ENCODE data around the gene COL6A1. TPM values are rescaled to one million over a fixed set of nuclear protein-coding genes. Genes with fewer than 3 reads are reported as not detected.

The COL6A1 gene
- total RNA-seq, 4 donors from 2014 or later, result 356 to 669 (median 427) TPM

- H3K27ac ChIP-seq, result no peak overlapping the region
- WGBS, 2 donors, result 63 to 80% methylated on average over 5 to 6 of the region's 12 CpGs
- H3K9me3 ChIP-seq, result no peaks in the 10 kb centered on the region
- peaks cover 0 to 14% (median 0%) of the 10 kb centered on the region in 3 donors for H3K36me3 ChIP-seq
- H3K4me3 ChIP-seq, result no peak overlapping the region
- DNase-seq (ENCODE audit: low spot score in 2 of 2), result no peak
- TF ChIP-seq POLR2A (IDR thresholded peaks at IDR 0.05) (no peak), EP300 (IDR thresholded peaks at IDR 0.05) (no peak)
- TF ChIP-seq, protein P1, sequence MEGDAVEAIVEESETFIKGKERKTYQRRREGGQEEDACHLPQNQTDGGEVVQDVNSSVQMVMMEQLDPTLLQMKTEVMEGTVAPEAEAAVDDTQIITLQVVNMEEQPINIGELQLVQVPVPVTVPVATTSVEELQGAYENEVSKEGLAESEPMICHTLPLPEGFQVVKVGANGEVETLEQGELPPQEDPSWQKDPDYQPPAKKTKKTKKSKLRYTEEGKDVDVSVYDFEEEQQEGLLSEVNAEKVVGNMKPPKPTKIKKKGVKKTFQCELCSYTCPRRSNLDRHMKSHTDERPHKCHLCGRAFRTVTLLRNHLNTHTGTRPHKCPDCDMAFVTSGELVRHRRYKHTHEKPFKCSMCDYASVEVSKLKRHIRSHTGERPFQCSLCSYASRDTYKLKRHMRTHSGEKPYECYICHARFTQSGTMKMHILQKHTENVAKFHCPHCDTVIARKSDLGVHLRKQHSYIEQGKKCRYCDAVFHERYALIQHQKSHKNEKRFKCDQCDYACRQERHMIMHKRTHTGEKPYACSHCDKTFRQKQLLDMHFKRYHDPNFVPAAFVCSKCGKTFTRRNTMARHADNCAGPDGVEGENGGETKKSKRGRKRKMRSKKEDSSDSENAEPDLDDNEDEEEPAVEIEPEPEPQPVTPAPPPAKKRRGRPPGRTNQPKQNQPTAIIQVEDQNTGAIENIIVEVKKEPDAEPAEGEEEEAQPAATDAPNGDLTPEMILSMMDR (IDR thresholded peaks at IDR 0.05), result no peak
- peaks cover 0 to 10% (median 0%) of the 10 kb centered on the region in 4 donors for H3K4me1 ChIP-seq
- H3K27me3 ChIP-seq, result peaks cover 0 to 9% of the 10 kb centered on the region in 2 donors
Observed at GRCh38 chr21:45945868-45946210, 35.7 kb upstream of the COL6A1 start.

- no peak overlapping the region for H3K4me3 ChIP-seq
- H3K36me3 ChIP-seq, result no peaks in the 10 kb centered on the region
- 89 to 90% methylated on average over 16 of the region's 16 CpGs for WGBS, 2 donors
- no peak overlapping the region for H3K27ac ChIP-seq
- H3K27me3 ChIP-seq, result peaks cover 0 to 9% of the 10 kb centered on the region in 2 donors
- no peak for TF ChIP-seq EP300 (IDR thresholded peaks at IDR 0.05)
- TF ChIP-seq, protein P1 (IDR thresholded peaks at IDR 0.05), result no peak
- no peak for TF ChIP-seq POLR2A (IDR thresholded peaks at IDR 0.05)
- peaks cover 0 to 10% (median 0%) of the 10 kb centered on the region in 4 donors for H3K4me1 ChIP-seq
- H3K9me3 ChIP-seq, result no peaks in the 10 kb centered on the region
- DNase-seq (ENCODE audit: low spot score in 2 of 2), result no peak
Observed at GRCh38 chr21:45947296-45947695, 34.3 kb upstream of the COL6A1 start.

DNA sequence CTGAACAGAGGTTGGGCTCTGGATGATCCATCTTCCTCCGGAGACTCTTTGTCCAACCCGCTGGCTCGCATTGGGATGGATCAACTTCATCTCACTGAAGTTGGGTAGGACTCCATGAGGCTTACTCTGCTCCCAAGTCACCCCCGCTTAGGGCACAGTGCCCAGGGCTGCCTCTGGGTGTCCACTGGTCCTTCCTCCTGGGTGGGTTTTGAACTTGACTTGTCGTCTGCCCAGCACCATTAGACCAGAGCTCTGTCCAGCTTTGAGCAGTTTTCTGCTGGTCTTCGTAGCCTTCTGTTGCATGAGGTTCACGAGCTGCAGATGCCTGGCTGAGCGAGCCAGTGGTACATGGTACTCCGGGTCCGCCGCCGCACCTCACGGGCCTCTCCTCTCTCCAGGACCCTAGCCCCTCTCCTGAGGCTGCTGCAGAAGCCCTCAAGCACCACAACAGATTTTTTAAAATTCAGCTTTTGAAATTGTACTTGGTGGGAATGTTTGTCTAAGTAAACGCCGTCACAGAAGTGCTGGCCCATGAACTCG, 33.8 kb upstream of the COL6A1 start:
- TF ChIP-seq POLR2A (IDR thresholded peaks at IDR 0.05) (no peak), EP300 (IDR thresholded peaks at IDR 0.05) (no peak)
- TF ChIP-seq, protein P1 (IDR thresholded peaks at IDR 0.05), result no peak
- H3K27me3 ChIP-seq, result peaks cover 0 to 9% of the 10 kb centered on the region in 2 donors
- H3K4me1 ChIP-seq, result peaks cover 0 to 10% (median 0%) of the 10 kb centered on the region in 4 donors
- no peaks in the 10 kb centered on the region for H3K9me3 ChIP-seq
- DNase-seq (ENCODE audit: low spot score in 2 of 2), result no peak
- H3K4me3 ChIP-seq, result no peak overlapping the region
- no peak overlapping the region for H3K27ac ChIP-seq
- H3K36me3 ChIP-seq, result no peaks in the 10 kb centered on the region
- WGBS, 2 donors, result 86 to 94% methylated on average over 16 of the region's 16 CpGs

GRCh38 chr21:45948576-45949141, 32.9 kb upstream of the COL6A1 start:
- H3K27ac ChIP-seq, result no peak overlapping the region
- no peaks in the 10 kb centered on the region for H3K9me3 ChIP-seq
- no peak for DNase-seq (ENCODE audit: low spot score in 2 of 2)
- no peak overlapping the region for H3K4me3 ChIP-seq
- H3K36me3 ChIP-seq, result no peaks in the 10 kb centered on the region
- H3K4me1 ChIP-seq, result peaks cover 0 to 13% (median under 1%) of the 10 kb centered on the region in 4 donors
- TF ChIP-seq, protein P1 (IDR thresholded peaks at IDR 0.05), result no peak
- TF ChIP-seq EP300 (IDR thresholded peaks at IDR 0.05) (no peak), POLR2A (IDR thresholded peaks at IDR 0.05) (no peak)
- H3K27me3 ChIP-seq, result peaks cover 0 to 9% of the 10 kb centered on the region in 2 donors
- WGBS, 2 donors, result 78 to 85% methylated on average over 29 of the region's 29 CpGs

- Histone ChIP-seq H3K27me3 (peaks cover 0 to 9% of the 10 kb centered on the region in 2 donors), H3K4me1 (peaks cover 0 to 22% (median 3%) of the 10 kb centered on the region in 4 donors), H3K36me3 (no peaks in the 10 kb centered on the region), H3K9me3 (no peaks in the 10 kb centered on the region), H3K27ac (no peak overlapping the region), H3K4me3 (no peak overlapping the region)
- TF ChIP-seq EP300 (IDR thresholded peaks at IDR 0.05) (no peak), POLR2A (IDR thresholded peaks at IDR 0.05) (no peak)
- TF ChIP-seq, protein P1 (IDR thresholded peaks at IDR 0.05), result no peak
- 73 to 80% methylated on average over 31 to 34 of the region's 35 CpGs for WGBS, 2 donors
- DNase-seq (ENCODE audit: low spot score in 2 of 2), result no peak
Observed at GRCh38 chr21:45949928-45950739, 31.4 kb upstream of the COL6A1 start.
